GM12865 (cell line): ENCODE results near the gene CBX6.

Source experiments
- DNase-seq: peaks from one replicate; pipeline ENCODE4 v3.0.0; 2010; ENCODE audit warnings: low read depth
- H3K4me3 ChIP-seq: 2 replicates; pipeline ENCODE4 v1.5.1; 2011; ENCODE audit warnings: mild to moderate bottlenecking, low read depth, low read length, control low read depth
- TF ChIP-seq, protein P1 (sequence below): IDR thresholded peaks from 2 replicates; pipeline ENCODE4 v1.5.1; 2011; ENCODE audit warnings: low read length, control low read depth, low read depth, inconsistent platforms; ENCODE audit not compliant: insufficient read depth; ENCODE audit errors: missing control alignments

CBX6 gene

DNA sequence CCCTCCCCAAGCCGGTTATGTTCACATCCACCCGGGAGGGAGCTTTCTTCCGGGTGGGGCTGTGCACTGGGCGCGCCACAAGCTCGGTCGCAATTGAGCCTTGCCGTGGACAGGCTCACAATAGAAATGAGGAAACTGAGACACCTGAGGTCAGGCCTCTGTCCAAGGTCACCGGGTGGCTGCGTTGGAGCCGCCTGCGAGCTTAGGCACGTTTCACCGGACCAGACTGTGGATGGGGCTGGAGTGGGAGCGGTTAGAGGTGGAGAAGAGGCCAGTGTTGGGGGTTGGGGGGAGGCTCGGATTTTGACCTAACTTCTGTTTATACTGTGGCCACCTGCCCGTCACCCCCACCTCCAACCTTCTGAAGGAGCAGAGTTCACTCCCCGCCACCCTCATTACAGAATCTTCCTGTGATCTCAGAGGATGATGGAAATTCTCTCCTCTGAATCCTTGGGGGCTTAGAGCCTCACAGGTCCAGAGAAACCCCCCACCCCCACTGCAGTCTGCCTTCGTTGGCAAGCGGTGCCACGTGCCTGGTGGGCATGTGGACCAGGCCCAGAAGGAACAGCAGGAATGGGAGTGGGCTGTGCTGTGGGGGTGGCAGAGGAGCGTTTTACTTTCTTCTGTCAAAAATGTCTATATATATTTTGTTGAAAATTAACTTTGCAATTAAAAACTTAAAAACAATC, 27.6 kb downstream of the CBX6 start:
- TF ChIP-seq, protein P1, sequence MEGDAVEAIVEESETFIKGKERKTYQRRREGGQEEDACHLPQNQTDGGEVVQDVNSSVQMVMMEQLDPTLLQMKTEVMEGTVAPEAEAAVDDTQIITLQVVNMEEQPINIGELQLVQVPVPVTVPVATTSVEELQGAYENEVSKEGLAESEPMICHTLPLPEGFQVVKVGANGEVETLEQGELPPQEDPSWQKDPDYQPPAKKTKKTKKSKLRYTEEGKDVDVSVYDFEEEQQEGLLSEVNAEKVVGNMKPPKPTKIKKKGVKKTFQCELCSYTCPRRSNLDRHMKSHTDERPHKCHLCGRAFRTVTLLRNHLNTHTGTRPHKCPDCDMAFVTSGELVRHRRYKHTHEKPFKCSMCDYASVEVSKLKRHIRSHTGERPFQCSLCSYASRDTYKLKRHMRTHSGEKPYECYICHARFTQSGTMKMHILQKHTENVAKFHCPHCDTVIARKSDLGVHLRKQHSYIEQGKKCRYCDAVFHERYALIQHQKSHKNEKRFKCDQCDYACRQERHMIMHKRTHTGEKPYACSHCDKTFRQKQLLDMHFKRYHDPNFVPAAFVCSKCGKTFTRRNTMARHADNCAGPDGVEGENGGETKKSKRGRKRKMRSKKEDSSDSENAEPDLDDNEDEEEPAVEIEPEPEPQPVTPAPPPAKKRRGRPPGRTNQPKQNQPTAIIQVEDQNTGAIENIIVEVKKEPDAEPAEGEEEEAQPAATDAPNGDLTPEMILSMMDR = no peak
- H3K4me3 ChIP-seq = no peak overlapping the region
- no peak for DNase-seq

DNA sequence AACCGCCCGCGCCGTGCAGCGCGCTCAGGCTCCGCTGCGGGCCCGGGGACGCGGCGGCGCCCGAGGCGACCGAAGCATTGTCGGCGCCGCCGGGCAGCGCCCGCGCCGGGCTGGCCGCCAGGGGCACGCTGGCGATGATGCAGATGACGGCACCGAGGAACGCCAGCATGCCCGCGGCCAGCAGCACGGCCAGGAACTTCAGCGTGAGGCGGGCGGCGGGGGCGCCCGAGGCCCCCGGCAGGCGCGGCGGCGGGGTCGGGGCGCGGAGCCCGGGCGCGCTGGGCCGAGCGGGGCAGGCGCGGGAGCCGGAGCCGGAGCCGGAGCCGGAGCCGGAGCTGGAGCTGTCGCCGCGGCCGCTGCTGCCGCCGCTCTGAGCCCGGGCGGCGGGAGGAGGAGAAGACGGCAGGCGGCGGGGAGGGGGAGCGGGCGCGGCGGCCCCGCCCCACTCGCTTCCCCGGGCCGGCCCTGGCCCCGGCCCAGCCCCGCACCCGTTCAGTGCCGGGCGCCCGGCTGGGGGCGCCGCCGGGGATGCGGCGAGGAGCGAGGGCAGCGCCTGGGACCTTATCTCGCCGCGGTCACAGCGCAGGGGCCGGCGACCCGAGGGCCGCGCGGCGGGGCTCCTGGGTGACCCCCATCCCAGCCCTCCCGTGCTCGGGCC, 28.2 kb downstream of the CBX6 start, which contains the start of gene NPTXR:
Gene NPTXR (minus strand): TSS at position 372 of the 658 bp plus-strand sequence.
- no peak for DNase-seq
- H3K4me3 ChIP-seq = no peak within 1 kb of the TSS
- TF ChIP-seq, protein P1 = no peak

- DNase-seq = peak; percentile 69
- TF ChIP-seq, protein P1 = peak; percentile 29
- H3K4me3 ChIP-seq = no peak overlapping the region
Measured at GRCh38 chr22:38843201-38843656, 28.8 kb downstream of the CBX6 start.

DNA sequence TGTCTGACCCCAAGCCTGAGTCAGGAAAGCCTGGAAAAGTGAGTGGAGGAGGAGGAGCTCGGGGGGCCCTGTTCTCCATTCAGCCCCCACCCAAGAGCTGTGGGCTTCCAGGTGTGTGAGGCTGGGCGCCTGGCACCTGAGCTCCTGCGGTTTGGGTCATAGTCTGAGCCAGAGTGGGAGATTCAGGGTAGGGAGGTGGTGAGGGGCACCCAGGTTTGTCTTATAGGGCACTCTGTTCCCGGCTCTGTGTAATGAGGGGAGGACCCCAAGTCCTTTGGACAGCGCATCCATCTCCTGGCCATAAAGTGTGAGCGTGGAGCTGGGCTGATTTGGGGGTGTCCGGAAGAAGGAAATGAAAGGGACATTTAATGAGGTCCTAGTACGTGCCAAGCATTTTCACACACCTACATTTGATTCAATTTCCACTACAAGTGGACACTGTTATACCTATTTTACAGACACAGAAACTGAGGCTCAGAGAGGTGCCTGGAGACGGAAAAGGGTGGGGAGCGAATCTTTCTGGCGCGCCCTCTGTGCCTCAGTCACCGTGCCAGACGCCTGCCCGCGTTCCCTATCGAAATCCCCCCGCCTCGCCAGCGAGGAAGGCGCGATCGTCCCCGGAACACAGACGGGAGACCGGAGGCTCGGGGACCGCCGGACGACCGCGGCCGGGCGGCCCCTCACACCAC, 29.4 kb downstream of the CBX6 start:
- no peak overlapping the region for H3K4me3 ChIP-seq
- TF ChIP-seq, protein P1 = no peak
- DNase-seq = no peak

GRCh38 chr22:38841635-38842034, 30.4 kb downstream of the CBX6 start:
- no peak overlapping the region for H3K4me3 ChIP-seq
- DNase-seq = no peak
- TF ChIP-seq, protein P1 = no peak

DNA sequence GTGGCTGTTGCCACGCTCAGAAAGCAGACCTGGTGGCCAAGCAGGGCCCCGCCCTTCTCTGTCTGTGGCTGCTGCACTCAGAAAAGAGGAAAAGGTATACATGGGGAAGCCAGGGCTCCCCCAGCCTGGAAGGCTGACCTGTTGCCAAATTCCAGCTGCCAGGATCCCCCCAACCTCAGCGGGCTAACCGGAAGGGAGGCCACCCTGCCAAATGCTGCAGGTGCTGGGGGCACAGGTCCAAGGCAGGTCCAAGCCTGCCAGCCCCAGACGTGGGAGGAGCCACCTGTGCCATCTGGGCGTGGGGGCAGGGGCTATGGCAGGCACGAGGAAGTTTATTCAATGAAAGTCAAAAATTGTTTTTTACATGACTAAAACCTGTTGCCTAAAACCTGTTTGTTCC, 30.8 kb downstream of the CBX6 start:
- no peak for DNase-seq
- TF ChIP-seq, protein P1 = no peak
- H3K4me3 ChIP-seq = no peak overlapping the region
